Sigmoid colon (tissue), 4 donors: ENCODE data around the gene MED4.

ENCODE experiments used
- EP300 ChIP-seq, 4 donors: sonication (generic); formaldehyde crosslinking; IDR thresholded peaks; one replicate each; pipeline ENCODE4 v1.6.1; 2017; ENCODE audit warnings: antibody characterized with exemption in 4 of 4
- POLR2A ChIP-seq, 2 donors: fragments of 450-650 bp; IDR thresholded peaks; one replicate each; pipeline ENCODE4 v1.6.1; 2016; ENCODE audit warnings: antibody characterized with exemption in 2 of 2, mild to moderate bottlenecking in 2 of 2, moderate library complexity in 2 of 2
- POLR2AphosphoS5 ChIP-seq, 4 donors: sonication (generic); formaldehyde crosslinking; IDR thresholded peaks; one replicate each; pipeline ENCODE4 v1.6.1; 2017; ENCODE audit warnings: antibody characterized with exemption in 4 of 4
- TF ChIP-seq, protein P1 (sequence below), 4 experiments: fragments of 450-650 bp in 3 of 4; fragments of 200-600 bp in 1 of 4; IDR thresholded peaks; one replicate each; pipeline ENCODE4 v1.5.1; 2016 to 2019; ENCODE audit warnings: antibody characterized with exemption in 4 of 4, mild to moderate bottlenecking in 3 of 4, moderate library complexity in 2 of 4

DNA sequence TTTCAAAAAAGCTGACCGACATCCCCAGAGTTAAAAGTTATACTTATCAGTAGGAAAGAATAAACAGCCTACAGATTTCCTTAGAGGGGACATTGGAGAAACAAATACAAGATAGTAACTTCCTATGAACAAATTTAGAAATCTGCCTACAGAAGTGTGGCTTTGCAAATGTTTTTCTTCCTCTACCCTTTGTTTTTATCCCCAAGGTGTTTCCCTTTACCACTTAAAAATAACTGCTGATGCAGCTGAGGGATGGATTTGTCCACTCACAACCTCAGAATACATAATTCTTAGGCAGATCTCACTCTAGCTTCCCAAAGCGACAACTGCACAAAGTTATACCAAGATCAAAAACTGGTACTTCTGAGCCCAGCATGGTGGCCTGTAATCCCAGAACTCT lies 20.9 kb downstream of the MED4 start:
- TF ChIP-seq EP300 (IDR thresholded peaks at IDR 0.05) (no peak), POLR2AphosphoS5 (IDR thresholded peaks at IDR 0.05) (no peak), POLR2A (IDR thresholded peaks at IDR 0.05) (no peak)
- TF ChIP-seq, protein P1, sequence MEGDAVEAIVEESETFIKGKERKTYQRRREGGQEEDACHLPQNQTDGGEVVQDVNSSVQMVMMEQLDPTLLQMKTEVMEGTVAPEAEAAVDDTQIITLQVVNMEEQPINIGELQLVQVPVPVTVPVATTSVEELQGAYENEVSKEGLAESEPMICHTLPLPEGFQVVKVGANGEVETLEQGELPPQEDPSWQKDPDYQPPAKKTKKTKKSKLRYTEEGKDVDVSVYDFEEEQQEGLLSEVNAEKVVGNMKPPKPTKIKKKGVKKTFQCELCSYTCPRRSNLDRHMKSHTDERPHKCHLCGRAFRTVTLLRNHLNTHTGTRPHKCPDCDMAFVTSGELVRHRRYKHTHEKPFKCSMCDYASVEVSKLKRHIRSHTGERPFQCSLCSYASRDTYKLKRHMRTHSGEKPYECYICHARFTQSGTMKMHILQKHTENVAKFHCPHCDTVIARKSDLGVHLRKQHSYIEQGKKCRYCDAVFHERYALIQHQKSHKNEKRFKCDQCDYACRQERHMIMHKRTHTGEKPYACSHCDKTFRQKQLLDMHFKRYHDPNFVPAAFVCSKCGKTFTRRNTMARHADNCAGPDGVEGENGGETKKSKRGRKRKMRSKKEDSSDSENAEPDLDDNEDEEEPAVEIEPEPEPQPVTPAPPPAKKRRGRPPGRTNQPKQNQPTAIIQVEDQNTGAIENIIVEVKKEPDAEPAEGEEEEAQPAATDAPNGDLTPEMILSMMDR (IDR thresholded peaks at IDR 0.05): no peak
